ENCODE results near the gene HS3ST5. TPM values are rescaled to one million over a fixed set of nuclear protein-coding genes. Genes with fewer than 3 reads are reported as not detected.

The HS3ST5 gene
- polyA plus RNA-seq, 3 donors = not detected

GRCh38 chr6:114068771-114069170 is 274.1 kb downstream of the HS3ST5 start:
- DNase-seq = no peak
- Histone ChIP-seq H2AFZ (ENCODE audit: insufficient read depth, low read depth, low read length, poor library complexity, severe bottlenecking) (no peak overlapping the region), H3K36me3 (replicated peaks in 1 of 2; ENCODE audit: control insufficient read depth in 1 of 2, insufficient read depth in 2 of 2, low read length in 2 of 2) (no peaks in the 10 kb centered on the region), H4K20me1 (ENCODE audit: insufficient read depth, low read length) (no peaks in the 10 kb centered on the region), H3K4me2 (replicated peaks; ENCODE audit: extremely low read depth, low read length, poor library complexity, severe bottlenecking) (no peak overlapping the region), H3K27me3 (ENCODE audit: control insufficient read depth in 2 of 2, insufficient read depth in 2 of 2, low read length in 2 of 2) (no peaks in the 10 kb centered on the region), H3K9ac (ENCODE audit: insufficient read depth, low read length, poor library complexity, severe bottlenecking) (no peak overlapping the region), H3K9me3 (replicated peaks in 1 of 2; ENCODE audit: control insufficient read depth in 1 of 2, insufficient read depth in 1 of 2, low read length in 2 of 2) (no peaks in the 10 kb centered on the region), H3K79me2 (ENCODE audit: insufficient read depth, low read length) (no peaks in the 10 kb centered on the region), H3K27ac (ENCODE audit: low read depth in 1 of 2, low read length in 2 of 2) (no peak overlapping the region), H3K4me1 (ENCODE audit: control insufficient read depth in 1 of 2, insufficient read depth in 2 of 2, low read length in 2 of 2) (peaks cover 0 to 5% of the 10 kb centered on the region in 2 donors), H3K4me3 (replicated peaks in 1 of 3; ENCODE audit: low read depth in 2 of 3, low read length in 3 of 3) (no peak overlapping the region)
- no peak overlapping the region for H3K27ac Mint-ChIP-seq
- no peak overlapping the region for H3K4me3 Mint-ChIP-seq
- intact Hi-C loops (cut with micrococcal nuclease) = no loop called here
- H3K4me1 Mint-ChIP-seq = no peaks in the 10 kb centered on the region
- no peaks in the 10 kb centered on the region for H3K36me3 Mint-ChIP-seq
- peaks cover 0 to 1% (median 1%) of the 10 kb centered on the region in 3 donors for H3K27me3 Mint-ChIP-seq (ENCODE audit: low read depth in 3 of 3)
- TF ChIP-seq, protein P1, sequence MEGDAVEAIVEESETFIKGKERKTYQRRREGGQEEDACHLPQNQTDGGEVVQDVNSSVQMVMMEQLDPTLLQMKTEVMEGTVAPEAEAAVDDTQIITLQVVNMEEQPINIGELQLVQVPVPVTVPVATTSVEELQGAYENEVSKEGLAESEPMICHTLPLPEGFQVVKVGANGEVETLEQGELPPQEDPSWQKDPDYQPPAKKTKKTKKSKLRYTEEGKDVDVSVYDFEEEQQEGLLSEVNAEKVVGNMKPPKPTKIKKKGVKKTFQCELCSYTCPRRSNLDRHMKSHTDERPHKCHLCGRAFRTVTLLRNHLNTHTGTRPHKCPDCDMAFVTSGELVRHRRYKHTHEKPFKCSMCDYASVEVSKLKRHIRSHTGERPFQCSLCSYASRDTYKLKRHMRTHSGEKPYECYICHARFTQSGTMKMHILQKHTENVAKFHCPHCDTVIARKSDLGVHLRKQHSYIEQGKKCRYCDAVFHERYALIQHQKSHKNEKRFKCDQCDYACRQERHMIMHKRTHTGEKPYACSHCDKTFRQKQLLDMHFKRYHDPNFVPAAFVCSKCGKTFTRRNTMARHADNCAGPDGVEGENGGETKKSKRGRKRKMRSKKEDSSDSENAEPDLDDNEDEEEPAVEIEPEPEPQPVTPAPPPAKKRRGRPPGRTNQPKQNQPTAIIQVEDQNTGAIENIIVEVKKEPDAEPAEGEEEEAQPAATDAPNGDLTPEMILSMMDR (IDR thresholded peaks at IDR 0.05) = no peak
- WGBS (ENCODE audit: insufficient coverage) = 85% methylated on average over 3 of the region's 3 CpGs
- peaks cover 0 to 7% (median 1%) of the 10 kb centered on the region in 7 donors for H3K9me3 Mint-ChIP-seq

- Histone ChIP-seq H3K79me2 (ENCODE audit: insufficient read depth, low read length) (no peaks in the 10 kb centered on the region), H3K9me3 (replicated peaks in 1 of 2; ENCODE audit: control insufficient read depth in 1 of 2, insufficient read depth in 1 of 2, low read length in 2 of 2) (no peaks in the 10 kb centered on the region), H3K4me3 (replicated peaks in 1 of 3; ENCODE audit: low read depth in 2 of 3, low read length in 3 of 3) (no peak overlapping the region), H3K36me3 (replicated peaks in 1 of 2; ENCODE audit: control insufficient read depth in 1 of 2, insufficient read depth in 2 of 2, low read length in 2 of 2) (no peaks in the 10 kb centered on the region), H3K4me1 (ENCODE audit: control insufficient read depth in 1 of 2, insufficient read depth in 2 of 2, low read length in 2 of 2) (peaks cover 0 to 8% of the 10 kb centered on the region in 2 donors), H4K20me1 (ENCODE audit: insufficient read depth, low read length) (no peaks in the 10 kb centered on the region), H3K9ac (ENCODE audit: insufficient read depth, low read length, poor library complexity, severe bottlenecking) (no peak overlapping the region), H3K27me3 (ENCODE audit: control insufficient read depth in 2 of 2, insufficient read depth in 2 of 2, low read length in 2 of 2) (no peaks in the 10 kb centered on the region), H2AFZ (ENCODE audit: insufficient read depth, low read depth, low read length, poor library complexity, severe bottlenecking) (no peak overlapping the region), H3K4me2 (replicated peaks; ENCODE audit: extremely low read depth, low read length, poor library complexity, severe bottlenecking) (no peak overlapping the region), H3K27ac (ENCODE audit: low read depth in 1 of 2, low read length in 2 of 2) (no peak overlapping the region)
- no CpG with 5 or more reads among the region's 2 CpGs for WGBS (ENCODE audit: insufficient coverage)
- no peaks in the 10 kb centered on the region for H3K4me1 Mint-ChIP-seq
- no peak overlapping the region for H3K4me3 Mint-ChIP-seq
- no peak for DNase-seq
- no peaks in the 10 kb centered on the region for H3K36me3 Mint-ChIP-seq
- H3K9me3 Mint-ChIP-seq = peaks cover 0 to 4% (median 1%) of the 10 kb centered on the region in 7 donors
- peaks cover 0 to 3% (median 1%) of the 10 kb centered on the region in 3 donors for H3K27me3 Mint-ChIP-seq (ENCODE audit: low read depth in 3 of 3)
- intact Hi-C loops (cut with micrococcal nuclease) = no loop called here
- TF ChIP-seq, protein P1 (IDR thresholded peaks at IDR 0.05) = no peak
- H3K27ac Mint-ChIP-seq = no peak overlapping the region
Measured at GRCh38 chr6:114068116-114068515, 274.7 kb downstream of the HS3ST5 start.
